NCI-H1694 (cell line): ENCODE measurements around the gene MBD3.
"Not testable (repeated sequence)": the region's sequence is repeated elsewhere in the genome, so short reads cannot be mapped to it uniquely, and the experiment has no call there.

Experiments
- DNase-seq: peaks from one replicate; lab custom pipeline; 2025; lab: John Stamatoyannopoulos, UW

The MBD3 gene

GRCh38 chr19:1538978-1539377 lies 53.7 kb downstream of the MBD3 start:
- DNase-seq, result no peak

- not testable (repeated sequence) for DNase-seq
Measured at GRCh38 chr19:1535699-1536098, 57.0 kb downstream of the MBD3 start.

GRCh38 chr19:1534972-1535371 lies 57.7 kb downstream of the MBD3 start:
- DNase-seq, result no peak

- no peak for DNase-seq
Measured at GRCh38 chr19:1533510-1534150, 59.0 kb downstream of the MBD3 start.

GRCh38 chr19:1532003-1532402 lies 60.7 kb downstream of the MBD3 start:
- DNase-seq, result no peak

GRCh38 chr19:1531587-1531986 lies 61.1 kb downstream of the MBD3 start:
- DNase-seq, result no peak

- DNase-seq, result not testable (repeated sequence)
Measured at GRCh38 chr19:1530856-1531255, 61.8 kb downstream of the MBD3 start.

GRCh38 chr19:1529430-1529816 lies 63.2 kb downstream of the MBD3 start:
- DNase-seq, result no peak

GRCh38 chr19:1528596-1529429 lies 63.9 kb downstream of the MBD3 start:
- no peak for DNase-seq

- no peak for DNase-seq
Measured at GRCh38 chr19:1527650-1528309, 64.9 kb downstream of the MBD3 start.

GRCh38 chr19:1526979-1527649 lies 65.6 kb downstream of the MBD3 start:
- no peak for DNase-seq

GRCh38 chr19:1526066-1526778 lies 66.4 kb downstream of the MBD3 start:
- no peak for DNase-seq

GRCh38 chr19:1525343-1525742 lies 67.3 kb downstream of the MBD3 start:
- no peak for DNase-seq

GRCh38 chr19:1524972-1525325 lies 67.7 kb downstream of the MBD3 start:
- DNase-seq, result no peak

GRCh38 chr19:1524287-1524971 lies 68.2 kb downstream of the MBD3 start:
- DNase-seq, result no peak
